ENCODE results near the gene VPS37B.

DNA sequence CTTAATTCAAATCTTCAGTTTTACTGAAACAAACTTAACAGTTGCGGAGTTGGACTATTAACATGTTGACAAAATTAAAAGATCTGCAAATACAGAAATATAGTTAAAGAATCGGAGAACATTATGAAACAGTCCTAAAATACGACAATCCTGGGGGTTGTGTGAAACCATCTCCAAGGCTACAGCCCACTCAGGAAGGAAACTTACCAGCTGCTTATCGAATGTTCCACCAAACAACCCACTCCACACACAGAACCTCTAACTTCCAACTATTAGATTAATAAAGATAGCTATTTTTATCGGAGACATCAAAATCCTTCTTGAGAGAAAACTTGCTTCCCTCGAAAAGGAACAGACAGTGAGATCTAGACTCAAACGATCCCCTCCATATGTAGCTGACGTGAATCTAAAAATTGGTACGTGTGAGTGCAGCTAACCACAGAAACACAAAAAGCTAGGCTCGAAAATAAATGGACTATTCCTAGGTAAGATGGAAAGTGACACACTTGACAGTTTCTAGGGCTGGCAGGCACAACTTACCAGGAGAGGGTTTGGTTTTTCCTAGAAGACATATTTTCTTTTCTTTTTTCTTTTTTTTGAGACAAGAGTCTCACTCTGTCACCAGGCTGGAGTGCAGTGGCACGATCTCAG is 12.9 kb downstream of the VPS37B start:
- TF ChIP-seq, protein P1, sequence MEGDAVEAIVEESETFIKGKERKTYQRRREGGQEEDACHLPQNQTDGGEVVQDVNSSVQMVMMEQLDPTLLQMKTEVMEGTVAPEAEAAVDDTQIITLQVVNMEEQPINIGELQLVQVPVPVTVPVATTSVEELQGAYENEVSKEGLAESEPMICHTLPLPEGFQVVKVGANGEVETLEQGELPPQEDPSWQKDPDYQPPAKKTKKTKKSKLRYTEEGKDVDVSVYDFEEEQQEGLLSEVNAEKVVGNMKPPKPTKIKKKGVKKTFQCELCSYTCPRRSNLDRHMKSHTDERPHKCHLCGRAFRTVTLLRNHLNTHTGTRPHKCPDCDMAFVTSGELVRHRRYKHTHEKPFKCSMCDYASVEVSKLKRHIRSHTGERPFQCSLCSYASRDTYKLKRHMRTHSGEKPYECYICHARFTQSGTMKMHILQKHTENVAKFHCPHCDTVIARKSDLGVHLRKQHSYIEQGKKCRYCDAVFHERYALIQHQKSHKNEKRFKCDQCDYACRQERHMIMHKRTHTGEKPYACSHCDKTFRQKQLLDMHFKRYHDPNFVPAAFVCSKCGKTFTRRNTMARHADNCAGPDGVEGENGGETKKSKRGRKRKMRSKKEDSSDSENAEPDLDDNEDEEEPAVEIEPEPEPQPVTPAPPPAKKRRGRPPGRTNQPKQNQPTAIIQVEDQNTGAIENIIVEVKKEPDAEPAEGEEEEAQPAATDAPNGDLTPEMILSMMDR (IDR thresholded peaks at IDR 0.05; ENCODE audit: low read length), result no peak
- no peak for TF ChIP-seq EZH2 (IDR thresholded peaks at IDR 0.05; ENCODE audit: borderline replicate concordance, low read length)
